GM12878 (cell line): ENCODE data around the gene IQCH. TPM values are rescaled to one million over a fixed set of nuclear protein-coding genes. Genes with fewer than 3 reads are reported as not detected.

Experiments
- ATAC-seq: fragments of 200-7000 bp; cut with Tn5 transposase; 3 replicates; pipeline ENCODE4 v1.9.1; 2020; ENCODE audit warnings: mild to moderate bottlenecking, moderate library complexity
- BruUV-seq: library from RNA; stranded (reverse); fragments of 400-500 nt; replicated peaks from 2 replicates; lab custom pipeline; 2021; lab: Mats Ljungman, UMichigan
- CTCF ChIA-PET: fragments of 300-600 bp; sonication (Branson Sonifier 250); formaldehyde crosslinking; extraction: SDS; loops from one replicate; lab custom pipeline; 2021; ENCODE audit warnings: inconsistent platforms; lab: Yijun Ruan, JAX
- POLR2A ChIA-PET: fragments of 350-600 bp; formaldehyde crosslinking; extraction: SDS; loops from one replicate; lab custom pipeline; 2021; ENCODE audit warnings: inconsistent platforms; lab: Charles Lee
- RAD21 ChIA-PET: fragments of 300-600 bp; sonication (Branson Sonifier 250); formaldehyde crosslinking; loops from one replicate; lab custom pipeline; 2023; ENCODE audit warnings: antibody characterized with exemption; ENCODE audit not compliant: unreplicated experiment; lab: Charles Lee
- SMC1A ChIA-PET: fragments of 300-600 bp; sonication (Branson Sonifier 250); formaldehyde crosslinking; loops from one replicate; lab custom pipeline; 2023; ENCODE audit not compliant: unreplicated experiment, uncharacterized antibody; lab: Charles Lee
- DNase-seq: peaks from one replicate; pipeline ENCODE4 v3.0.0-alpha.2; 2011; ENCODE audit warnings: low read depth, low spot score
- FAIRE-seq: peaks from 3 replicates; lab custom pipeline; 2011; peaks lifted over from hg19 to GRCh38; lab: Jason Lieb, UNC
- H2AFZ ChIP-seq: 2 replicates; pipeline ENCODE4 v1.6.0; 2011; ENCODE audit warnings: low read depth, low read length, control low read depth; ENCODE audit not compliant: control insufficient read depth
- H3K27ac ChIP-seq: 2 replicates; pipeline ENCODE4 v1.5.1; 2011; ENCODE audit warnings: control low read depth; ENCODE audit not compliant: control insufficient read depth, insufficient read depth
- H3K27me3 ChIP-seq, 2 experiments: replicated peaks in 1 of 2; 2 replicates each; pipeline versions ENCODE4 v1.6.0 to v1.6.1; 2011; ENCODE audit warnings: low read length in 1 of 2; ENCODE audit not compliant: control insufficient read depth in 2 of 2, insufficient read depth in 2 of 2
- H3K36me3 ChIP-seq, 2 experiments: 2 replicates each; pipeline ENCODE4 v1.5.1; 2011; ENCODE audit warnings: low read length in 1 of 2; ENCODE audit not compliant: control insufficient read depth in 2 of 2, insufficient read depth in 2 of 2
- H3K4me1 ChIP-seq: 2 replicates; pipeline ENCODE4 v1.6.1; 2011; ENCODE audit warnings: mild to moderate bottlenecking, low read length, moderate library complexity, mixed read lengths; ENCODE audit not compliant: control insufficient read depth, insufficient read depth
- H3K4me2 ChIP-seq: 2 replicates; pipeline ENCODE4 v1.6.0; 2011; ENCODE audit warnings: control low read depth; ENCODE audit not compliant: control insufficient read depth, insufficient read depth
- H3K4me3 ChIP-seq: fragments of 200-600 bp; sonication (generic); 2 replicates; pipeline ENCODE4 v1.5.1; 2016
- H3K79me2 ChIP-seq: 2 replicates; pipeline ENCODE4 v1.6.0; 2011; ENCODE audit warnings: low read length; ENCODE audit not compliant: control insufficient read depth, insufficient read depth
- H3K9ac ChIP-seq: 2 replicates; pipeline ENCODE4 v1.8.0; 2011; ENCODE audit warnings: low read length, control low read depth, mixed read lengths; ENCODE audit not compliant: control insufficient read depth, insufficient read depth
- H3K9me3 ChIP-seq: replicated peaks from 3 replicates; pipeline ENCODE4 v1.5.1; 2011; ENCODE audit warnings: mild to moderate bottlenecking, low read length; ENCODE audit not compliant: control insufficient read depth, insufficient read depth
- H4K20me1 ChIP-seq: 2 replicates; pipeline ENCODE4 v1.6.0; 2011; ENCODE audit not compliant: control insufficient read depth, insufficient read depth
- BRCA1 ChIP-seq: IDR thresholded peaks from 2 replicates; pipeline ENCODE4 v1.6.1; 2011; ENCODE audit warnings: low read depth, low read length, improper control_type of control experiment
- CEBPZ ChIP-seq: fragments of 150-350 bp; IDR thresholded peaks from 2 replicates; pipeline ENCODE4 v1.6.1; 2016; ENCODE audit warnings: low read depth, low read length
- CTCF ChIP-seq, 3 experiments: IDR thresholded peaks in 2 of 3; conservative IDR thresholded peaks in 1 of 3; 2 replicates each; pipeline ENCODE4 v1.5.1; 2011; ENCODE audit warnings: low read depth in 3 of 3, low read length in 3 of 3, mild to moderate bottlenecking in 3 of 3, control low read depth in 2 of 3, moderate library complexity in 2 of 3, inconsistent platforms in 1 of 3, mixed read lengths in 1 of 3; ENCODE audit not compliant: control insufficient read depth in 2 of 3, insufficient read depth in 1 of 3; ENCODE audit errors: extremely low read depth in 1 of 3
- EED ChIP-seq: sonication (generic); IDR thresholded peaks from 2 replicates; pipeline ENCODE4 v1.6.1; 2016; ENCODE audit warnings: antibody characterized with exemption, low read depth
- MEF2B ChIP-seq: fragments of 450-650 bp; IDR thresholded peaks from 2 replicates; pipeline ENCODE4 v1.6.1; 2018; ENCODE audit warnings: mild to moderate bottlenecking, moderate library complexity; ENCODE audit not compliant: partially characterized antibody, poor library complexity, severe bottlenecking
- NBN ChIP-seq: fragments of 450-650 bp; IDR thresholded peaks from 2 replicates; pipeline ENCODE4 v1.6.1; 2016
- REST ChIP-seq: IDR thresholded peaks from 2 replicates; pipeline ENCODE4 v1.6.1; 2012; ENCODE audit warnings: mild to moderate bottlenecking, low read depth, low read length
- SUPT20H ChIP-seq: IDR thresholded peaks from 2 replicates; pipeline ENCODE4 v1.6.1; 2011; ENCODE audit warnings: low read depth, mild to moderate bottlenecking, low read length, moderate library complexity, borderline replicate concordance; ENCODE audit not compliant: control insufficient read depth
- ZNF687 ChIP-seq: fragments of 450-650 bp; IDR thresholded peaks from 2 replicates; pipeline ENCODE4 v1.6.1; 2017; ENCODE audit warnings: mild to moderate bottlenecking, moderate library complexity
- whole genome bisulfite sequencing: methylation state at CpG from one replicate; pipeline ENCODE4 v1.1.6; 2016; ENCODE audit warnings: low lambda C conversion rate; ENCODE audit not compliant: insufficient replicate concordance, insufficient coverage; ENCODE audit errors: missing lambda C conversion rate; 5-methylcytosine and 5-hydroxymethylcytosine counted together
- in situ Hi-C: fragments of 300-500 bp; cut with MboI; formaldehyde crosslinking; loops from 9 replicates; pipeline ENCODE4 v1.14.3; 2018; ENCODE audit warnings: mixed read lengths
- intact Hi-C: fragments of 100-400 bp; cut with micrococcal nuclease; formaldehyde crosslinking; loops from one replicate; pipeline ENCODE4 v1.14.2; 2022; ENCODE audit not compliant: unreplicated experiment
- polyA plus RNA-seq, 11 experiments: library from polyadenylated mRNA; depleted of rRNA in 4 of 11; unstranded in 6 of 11; stranded (reverse) in 5 of 11; fragments of >200 nt; fragmentation: Nextera tagmentation in 4 of 11; fragmentation: Illumina TruSeq in 1 of 11; extraction: Ambion mirVana in 4 of 11; extraction: Trizol in 1 of 11; gene quantifications; 1 replicate in 1 of 11; 2 replicates in 10 of 11; pipeline versions ENCODE4 v1.2.1 to v1.2.3, GENCODE V29; 2011 to 2016; ENCODE audit warnings: inconsistent platforms in 2 of 11, missing spikeins in 2 of 11, low read depth in 1 of 11
- total RNA-seq, 4 experiments: library from RNA; depleted of rRNA in 3 of 4; stranded (reverse); fragments of >200 nt in 3 of 4; fragmentation: Illumina TruSeq in 1 of 4; extraction: Trizol in 1 of 4; gene quantifications; 2 replicates each; pipeline versions ENCODE4 v1.2.1 to v1.2.3, GENCODE V29; 2013 to 2021

Gene IQCH
- total and polyA plus RNA-seq, 10 of the 15 experiments (the other 5 are each of a cell fraction or from before 2014, with no cell fraction given), result 0.29 to 1.3 (median 0.99) TPM

GRCh38 chr15:67372986-67373675 is 118.5 kb downstream of the IQCH start:
- in situ Hi-C loops, result no loop called here
- no TSS peak for BruUV-seq
- no peak for TF ChIP-seq REST
- TF ChIP-seq ZNF687, result no peak
- no peak for TF ChIP-seq CEBPZ
- TF ChIP-seq EED, result no peak
- TF ChIP-seq SUPT20H, result no peak
- TF ChIP-seq MEF2B, result no peak
- TF ChIP-seq CTCF (IDR thresholded peaks at IDR 0.05 in 2 of 3, conservative IDR thresholded peaks at IDR 0.05 in 1 of 3; ENCODE audit: control insufficient read depth in 2 of 3, extremely low read depth in 1 of 3, insufficient read depth in 1 of 3, low read depth in 3 of 3, low read length in 3 of 3), result no peak
- no peak for TF ChIP-seq BRCA1
- TF ChIP-seq NBN, result no peak

More at GRCh38 chr15:67372986-67373675, 118.5 kb downstream of the IQCH start:
- no peaks in the 10 kb centered on the region for H3K79me2 ChIP-seq
- H3K9ac ChIP-seq, result no peak overlapping the region
- no peak overlapping the region for H3K4me3 ChIP-seq
- no peaks in the 10 kb centered on the region for H4K20me1 ChIP-seq
- no peaks in the 10 kb centered on the region for H3K4me1 ChIP-seq
- ChIA-PET RAD21 (interaction anchor here (1.5 kb wide), 1 partner anchor 426 kb away, joined by 3 read pairs; no protein-coding TSS in a partner anchor), CTCF (no interaction called here), SMC1A (no interaction called here), POLR2A (no interaction called here)
- no peak overlapping the region for H3K4me2 ChIP-seq
- intact Hi-C loops, result no loop called here
- no peaks in the 10 kb centered on the region for H3K36me3 ChIP-seq
- no peak overlapping the region for H3K27ac ChIP-seq
- no peak for ATAC-seq
- no peak for DNase-seq
- no peaks in the 10 kb centered on the region; a peak in 1 of 4 replicates for H3K27me3 ChIP-seq
- 46% methylated on average over 6 of the region's 6 CpGs for WGBS
- no peak for FAIRE-seq
- H2AFZ ChIP-seq, result no peak overlapping the region
- no peaks in the 10 kb centered on the region for H3K9me3 ChIP-seq
